ENCODE data around the gene NAPG.
"Not testable (repeated sequence)": the region's sequence is repeated elsewhere in the genome, so short reads cannot be mapped to it uniquely, and the experiment has no call there.

NAPG gene

GRCh38 chr18:10579079-10579867, 53.4 kb downstream of the NAPG start:
- peak; percentile 55 for DNase-seq (ENCODE audit: low read depth)
- no peak overlapping the region for H3K4me3 ChIP-seq (ENCODE audit: low read length)
- TF ChIP-seq CTCF (IDR thresholded peaks at IDR 0.05; ENCODE audit: insufficient read depth, low read depth, low read length, missing control alignments), result no peak

GRCh38 chr18:10580215-10580614, 54.4 kb downstream of the NAPG start:
- no peak for DNase-seq (ENCODE audit: low read depth)
- H3K4me3 ChIP-seq (ENCODE audit: low read length), result no peak overlapping the region
- no peak for TF ChIP-seq CTCF (IDR thresholded peaks at IDR 0.05; ENCODE audit: insufficient read depth, low read depth, low read length, missing control alignments)

- H3K4me3 ChIP-seq (ENCODE audit: low read length), result no peak overlapping the region
- no peak for TF ChIP-seq CTCF (IDR thresholded peaks at IDR 0.05; ENCODE audit: insufficient read depth, low read depth, low read length, missing control alignments)
- DNase-seq (ENCODE audit: low read depth), result no peak
Observed at GRCh38 chr18:10585260-10585659, 59.4 kb downstream of the NAPG start.

GRCh38 chr18:10588975-10589374, 63.1 kb downstream of the NAPG start:
- H3K4me3 ChIP-seq (ENCODE audit: low read length), result no peak overlapping the region
- TF ChIP-seq CTCF (IDR thresholded peaks at IDR 0.05; ENCODE audit: insufficient read depth, low read depth, low read length, missing control alignments), result no peak
- no peak for DNase-seq (ENCODE audit: low read depth)

DNA sequence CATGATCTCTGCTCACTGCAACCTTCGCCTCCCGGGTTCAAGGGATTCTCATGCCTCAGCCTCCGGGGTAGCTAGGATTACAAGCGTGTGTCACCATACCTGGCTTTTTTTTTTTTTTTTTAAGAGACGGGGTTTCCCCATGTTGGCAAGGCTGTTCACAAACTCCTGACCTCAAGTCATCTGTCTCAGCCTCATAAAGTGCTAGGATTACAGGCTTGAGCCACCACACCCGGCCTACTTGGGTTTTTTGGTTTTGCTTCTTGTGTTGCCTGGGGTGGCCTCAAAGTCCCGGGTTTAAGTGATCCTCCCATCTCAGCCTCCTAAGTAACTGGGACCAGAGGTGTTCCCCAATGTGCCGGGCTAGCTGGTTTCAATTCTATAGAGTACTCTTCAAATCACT, 64.6 kb downstream of the NAPG start:
- TF ChIP-seq CTCF (IDR thresholded peaks at IDR 0.05; ENCODE audit: insufficient read depth, low read depth, low read length, missing control alignments), result no peak
- H3K4me3 ChIP-seq (ENCODE audit: low read length), result no peak overlapping the region
- no peak for DNase-seq (ENCODE audit: low read depth)

- no peak for TF ChIP-seq CTCF (IDR thresholded peaks at IDR 0.05; ENCODE audit: insufficient read depth, low read depth, low read length, missing control alignments)
- DNase-seq (ENCODE audit: low read depth), result no peak
- H3K4me3 ChIP-seq (ENCODE audit: low read length), result no peak overlapping the region
Observed at GRCh38 chr18:10591896-10592295, 66.1 kb downstream of the NAPG start.

GRCh38 chr18:10593366-10594022, 67.7 kb downstream of the NAPG start:
- not testable (repeated sequence) for DNase-seq (ENCODE audit: low read depth); H3K4me3 ChIP-seq (ENCODE audit: low read length)

GRCh38 chr18:10595917-10596316, 70.1 kb downstream of the NAPG start:
- not testable (repeated sequence) for DNase-seq (ENCODE audit: low read depth); H3K4me3 ChIP-seq (ENCODE audit: low read length)

DNA sequence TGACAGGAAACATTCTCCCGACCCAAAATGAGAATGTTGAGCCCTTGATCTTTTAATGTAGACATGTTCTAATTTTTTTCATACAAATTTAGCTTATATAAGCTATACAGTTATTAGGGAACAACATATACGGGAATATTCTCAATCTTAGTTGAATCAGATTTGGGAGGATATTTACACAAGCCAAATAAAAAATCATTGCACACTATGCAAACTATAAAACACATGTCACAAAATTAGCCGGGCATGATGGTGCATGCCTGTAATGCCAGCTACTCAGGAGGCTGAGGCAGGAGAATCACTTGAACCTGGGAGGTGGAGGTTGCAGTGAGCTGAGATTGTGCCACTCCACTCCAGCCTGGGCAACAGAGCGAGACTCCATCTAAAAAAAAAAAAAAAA, 71.9 kb downstream of the NAPG start:
- not testable (repeated sequence) for H3K4me3 ChIP-seq (ENCODE audit: low read length); DNase-seq (ENCODE audit: low read depth)

GRCh38 chr18:10600701-10601100, 74.9 kb downstream of the NAPG start:
- not testable (repeated sequence) for H3K4me3 ChIP-seq (ENCODE audit: low read length); DNase-seq (ENCODE audit: low read depth)
